Mucosa of gallbladder (tissue), 1 donor: ENCODE measurements around the gene C2orf49. TPM values are rescaled to one million over a fixed set of nuclear protein-coding genes. Genes with fewer than 3 reads are reported as not detected.

ENCODE experiments used
- DNase-seq: peaks from one replicate; pipeline ENCODE4 v3.0.0-alpha.2; 2020; ENCODE audit warnings: low spot score
- total RNA-seq: library from RNA; stranded (reverse); gene quantifications from one replicate; pipeline ENCODE4 v1.2.1, GENCODE V29; 2021
- donor health status: DM: no; HTN: no; CAD: no.

Gene C2orf49
- total RNA-seq, 1 donor from 2014 or later, result 17.4 TPM

GRCh38 chr2:105362862-105363591 is 25.7 kb downstream of the C2orf49 start:
- no peak for DNase-seq

GRCh38 chr2:105364436-105365139 is 27.2 kb downstream of the C2orf49 start:
- no peak for DNase-seq

GRCh38 chr2:105365206-105365605 is 27.9 kb downstream of the C2orf49 start:
- no peak for DNase-seq

- DNase-seq, result no peak
Observed at GRCh38 chr2:105368759-105369408, 31.5 kb downstream of the C2orf49 start.

- DNase-seq, result peak; percentile 87
Observed at GRCh38 chr2:105369777-105370690, 32.7 kb downstream of the C2orf49 start.

- DNase-seq, result no peak
Observed at GRCh38 chr2:105371156-105371555, 33.8 kb downstream of the C2orf49 start.

- DNase-seq, result no peak
Observed at GRCh38 chr2:105371810-105372209, 34.5 kb downstream of the C2orf49 start.

- DNase-seq, result peak; percentile 63
Observed at GRCh38 chr2:105373344-105373781, 36.0 kb downstream of the C2orf49 start.

GRCh38 chr2:105373895-105374401 is 36.6 kb downstream of the C2orf49 start:
- no peak for DNase-seq

- DNase-seq, result no peak
Observed at GRCh38 chr2:105375001-105375561, 37.7 kb downstream of the C2orf49 start.

GRCh38 chr2:105376010-105376409 is 38.7 kb downstream of the C2orf49 start:
- no peak for DNase-seq

- no peak for DNase-seq
Observed at GRCh38 chr2:105376789-105377240, 39.5 kb downstream of the C2orf49 start.

GRCh38 chr2:105377871-105378270 is 40.5 kb downstream of the C2orf49 start:
- DNase-seq, result no peak

- DNase-seq, result no peak
Observed at GRCh38 chr2:105378276-105378840, 41.0 kb downstream of the C2orf49 start.

GRCh38 chr2:105378921-105379383 is 41.6 kb downstream of the C2orf49 start:
- no peak for DNase-seq

- DNase-seq, result no peak
Observed at GRCh38 chr2:105379741-105380186, 42.4 kb downstream of the C2orf49 start.

- DNase-seq, result no peak
Observed at GRCh38 chr2:105380432-105381100, 43.2 kb downstream of the C2orf49 start.

GRCh38 chr2:105381101-105381668 is 43.8 kb downstream of the C2orf49 start:
- DNase-seq, result no peak

- DNase-seq, result no peak
Observed at GRCh38 chr2:105382177-105382576, 44.8 kb downstream of the C2orf49 start.
